Adrenal gland (tissue), 12 donors: ENCODE data around the gene SUSD1. TPM values are rescaled to one million over a fixed set of nuclear protein-coding genes. Genes with fewer than 3 reads are reported as not detected.

Experiments
- DNase-seq, 7 donors: peaks; one replicate each; pipeline ENCODE4 v3.0.0-alpha.2; 2019 to 2020
- H3K27ac ChIP-seq, 5 donors: fragments of 200-600 bp; sonication (generic) in 4 of 5; 1 replicate in 3 of 5; 2 replicates in 2 of 5; pipeline versions ENCODE4 v1.5.1 to v1.8.0; 2016 to 2020; ENCODE audit warnings: mild to moderate bottlenecking in 1 of 5
- H3K27me3 ChIP-seq: fragments of 200-600 bp; 2 replicates; pipeline ENCODE4 v1.8.0; 2021
- H3K36me3 ChIP-seq, 2 donors: fragments of 200-600 bp; replicated peaks in 1 of 2; 1 replicate in 1 of 2; 2 replicates in 1 of 2; pipeline versions ENCODE4 v1.5.1 to v1.8.0; 2018 to 2022
- H3K4me1 ChIP-seq, 2 donors: fragments of 200-600 bp; replicated peaks in 1 of 2; 1 replicate in 1 of 2; 2 replicates in 1 of 2; pipeline versions ENCODE4 v1.5.1 to v1.8.0; 2018 to 2021
- H3K4me3 ChIP-seq, 4 donors: fragments of 200-600 bp; sonication (generic) in 3 of 4; one replicate each; pipeline ENCODE4 v1.5.1; 2016 to 2018
- H3K9me3 ChIP-seq, 3 donors: fragments of 200-600 bp; sonication (generic) in 1 of 3; replicated peaks in 1 of 3; 1 replicate in 2 of 3; 2 replicates in 1 of 3; pipeline versions ENCODE4 v1.5.1 to v1.8.0; 2016 to 2021
- POLR2A ChIP-seq, 2 donors: fragments of 450-650 bp; IDR thresholded peaks; one replicate each; pipeline ENCODE4 v1.6.1; 2017; ENCODE audit warnings: antibody characterized with exemption in 2 of 2, mild to moderate bottlenecking in 2 of 2, moderate library complexity in 1 of 2
- WGBS, 4 donors: extraction: QIAGEN DNeasy Blood & Tissue Kit in 2 of 4; methylation state at CpG; one replicate each; pipeline versions ENCODE4 v1.1.5 to v1.1.7; 2013 to 2017; 5-methylcytosine and 5-hydroxymethylcytosine counted together
- intact Hi-C, 2 donors: fragments of 100-400 bp; cut with DNase I; formaldehyde crosslinking; loops; one replicate each; pipeline versions ENCODE4 v1.14.1 to v1.15.0; 2022 to 2023
- polyA plus RNA-seq, 3 donors: library from polyadenylated mRNA; stranded (reverse); fragments of 200-250 nt in 2 of 3; fragments of 350-450 nt in 1 of 3; fragmentation: Illumina TruSeq in 1 of 3; extraction: RNeasy Lipid Tissue Mini Kit (QIAGEN cat#74804) in 1 of 3; gene quantifications; one replicate each; pipeline ENCODE4 v1.2.3, GENCODE V29; 2013 to 2014
- total RNA-seq, 9 donors: library from RNA; depleted of rRNA in 4 of 9; stranded (reverse); fragments of >200 nt in 4 of 9; fragments of 120-200 nt in 1 of 9; fragmentation: NEBNext Ultra II Directional in 1 of 9; extraction: Animal tissue kit (Norgen Biotek cat#: 25700) in 1 of 9; gene quantifications; one replicate each; pipeline versions ENCODE4 v1.1.0 to v1.2.4, GENCODE V29; 2013 to 2023
- TF ChIP-seq, protein P1 (sequence below), 6 experiments: fragments of 450-650 bp in 4 of 6; fragments of 200-600 bp in 2 of 6; sonication (generic) in 1 of 6; IDR thresholded peaks; 1 replicate in 5 of 6; 2 replicates in 1 of 6; pipeline versions ENCODE4 v1.5.1 to v1.8.0; 2016 to 2021; ENCODE audit warnings: antibody characterized with exemption in 6 of 6, mild to moderate bottlenecking in 2 of 6, moderate library complexity in 1 of 6
- donor health status: healthy with polysubstance abuse.
- donor health status: Bipolar disorder and iron deficiency.
- donor health status: DM: yes; HTN: yes; CAD: no.
- donor health status: DM: no; HTN: no; CAD: no.
- donor health status: DM: no; HTN: no; CAD: no.
- donor health status: DM: yes; HTN: yes; CAD: no.

The SUSD1 gene
- total and polyA plus RNA-seq, 12 donors, result 4.7 to 37.0 (median 20.8) TPM

DNA sequence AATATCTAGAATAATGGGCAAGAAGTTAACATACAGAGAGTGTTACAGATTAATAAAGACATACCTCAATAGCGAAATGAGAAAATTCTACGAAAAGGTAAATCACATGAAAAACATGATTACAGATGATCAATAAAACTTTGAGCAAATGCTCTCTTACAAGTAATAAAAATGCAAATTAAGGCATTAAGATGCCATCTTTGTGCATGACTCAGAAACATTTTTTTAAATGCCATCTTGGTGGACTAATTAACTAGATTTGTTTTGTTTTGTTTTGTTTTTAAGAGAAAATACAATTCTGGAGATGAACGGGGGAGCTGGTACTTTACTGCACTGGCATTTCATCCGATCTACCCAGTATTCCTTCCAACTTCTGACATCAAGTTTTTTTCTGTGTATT lies 130.2 kb downstream of the SUSD1 start:
- intact Hi-C loops, result no loop called here
- Histone ChIP-seq H3K9me3 (no peaks in the 10 kb centered on the region), H3K4me1 (peaks cover 10 to 16% of the 10 kb centered on the region in 2 donors), H3K4me3 (no peak overlapping the region), H3K27me3 (no peaks in the 10 kb centered on the region), H3K36me3 (no peaks in the 10 kb centered on the region), H3K27ac (no peak overlapping the region)
- TF ChIP-seq, protein P1, sequence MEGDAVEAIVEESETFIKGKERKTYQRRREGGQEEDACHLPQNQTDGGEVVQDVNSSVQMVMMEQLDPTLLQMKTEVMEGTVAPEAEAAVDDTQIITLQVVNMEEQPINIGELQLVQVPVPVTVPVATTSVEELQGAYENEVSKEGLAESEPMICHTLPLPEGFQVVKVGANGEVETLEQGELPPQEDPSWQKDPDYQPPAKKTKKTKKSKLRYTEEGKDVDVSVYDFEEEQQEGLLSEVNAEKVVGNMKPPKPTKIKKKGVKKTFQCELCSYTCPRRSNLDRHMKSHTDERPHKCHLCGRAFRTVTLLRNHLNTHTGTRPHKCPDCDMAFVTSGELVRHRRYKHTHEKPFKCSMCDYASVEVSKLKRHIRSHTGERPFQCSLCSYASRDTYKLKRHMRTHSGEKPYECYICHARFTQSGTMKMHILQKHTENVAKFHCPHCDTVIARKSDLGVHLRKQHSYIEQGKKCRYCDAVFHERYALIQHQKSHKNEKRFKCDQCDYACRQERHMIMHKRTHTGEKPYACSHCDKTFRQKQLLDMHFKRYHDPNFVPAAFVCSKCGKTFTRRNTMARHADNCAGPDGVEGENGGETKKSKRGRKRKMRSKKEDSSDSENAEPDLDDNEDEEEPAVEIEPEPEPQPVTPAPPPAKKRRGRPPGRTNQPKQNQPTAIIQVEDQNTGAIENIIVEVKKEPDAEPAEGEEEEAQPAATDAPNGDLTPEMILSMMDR (IDR thresholded peaks at IDR 0.05), result no peak
- no peak for TF ChIP-seq POLR2A (IDR thresholded peaks at IDR 0.05)
- DNase-seq, result no peak
- whole genome bisulfite sequencing, 4 donors, result 94 to 97% (median 96%) methylated on average over 4 of the region's 4 CpGs

DNA sequence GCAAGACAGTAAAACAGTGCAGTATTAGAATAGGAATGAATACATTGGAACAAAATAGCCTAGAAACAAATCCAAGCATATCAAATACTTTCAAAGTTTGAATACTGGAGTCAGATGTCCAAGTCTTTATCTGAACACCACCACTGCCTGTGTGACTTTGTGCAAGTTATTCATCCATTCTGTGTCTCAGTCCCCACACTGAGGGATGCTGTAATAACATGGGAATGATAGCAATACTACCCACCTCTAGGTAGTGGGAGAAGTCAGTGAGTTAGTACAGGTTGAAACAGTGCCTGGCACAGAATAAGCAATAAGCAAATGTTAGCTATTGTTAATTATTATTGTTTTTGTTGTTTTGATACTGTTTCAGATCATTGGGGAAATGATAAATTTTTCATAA lies 130.9 kb downstream of the SUSD1 start:
- Histone ChIP-seq H3K4me3 (no peak overlapping the region), H3K36me3 (no peaks in the 10 kb centered on the region), H3K27ac (no peak overlapping the region), H3K27me3 (no peaks in the 10 kb centered on the region), H3K4me1 (peaks cover 4 to 9% of the 10 kb centered on the region in 2 donors), H3K9me3 (no peaks in the 10 kb centered on the region)
- no peak for DNase-seq
- intact Hi-C loops, result no loop called here
- TF ChIP-seq, protein P1 (IDR thresholded peaks at IDR 0.05), result no peak
- TF ChIP-seq POLR2A (IDR thresholded peaks at IDR 0.05), result no peak

DNA sequence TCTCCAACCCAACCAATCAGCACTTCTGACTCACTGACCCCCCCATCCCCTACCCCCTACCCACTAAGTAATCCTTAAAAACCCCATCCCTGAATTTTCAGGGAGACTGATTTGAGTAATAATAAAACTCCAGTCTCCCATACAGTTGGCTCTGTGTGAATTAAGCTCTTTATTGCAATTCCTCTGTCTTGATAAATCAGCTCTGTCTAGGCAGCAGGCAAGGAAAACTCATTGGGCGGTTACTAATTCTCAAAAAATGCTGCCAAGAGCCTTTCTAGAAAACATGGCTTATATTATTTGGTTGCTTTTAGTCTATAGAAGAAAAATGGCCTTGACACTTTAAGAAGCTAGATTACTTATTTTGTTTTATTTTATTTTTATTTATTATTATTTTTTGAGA lies 131.7 kb downstream of the SUSD1 start:
- Histone ChIP-seq H3K27ac (no peak overlapping the region), H3K9me3 (no peaks in the 10 kb centered on the region), H3K36me3 (no peaks in the 10 kb centered on the region), H3K27me3 (no peaks in the 10 kb centered on the region), H3K4me1 (peaks cover 0 to 2% of the 10 kb centered on the region in 2 donors), H3K4me3 (no peak overlapping the region)
- TF ChIP-seq POLR2A (IDR thresholded peaks at IDR 0.05), result no peak
- TF ChIP-seq, protein P1 (IDR thresholded peaks at IDR 0.05), result no peak
- DNase-seq, result no peak
- WGBS, 4 donors, result 96 to 100% (median 97%) methylated on average over 1 of the region's 1 CpG
- intact Hi-C loops, result no loop called here

DNA sequence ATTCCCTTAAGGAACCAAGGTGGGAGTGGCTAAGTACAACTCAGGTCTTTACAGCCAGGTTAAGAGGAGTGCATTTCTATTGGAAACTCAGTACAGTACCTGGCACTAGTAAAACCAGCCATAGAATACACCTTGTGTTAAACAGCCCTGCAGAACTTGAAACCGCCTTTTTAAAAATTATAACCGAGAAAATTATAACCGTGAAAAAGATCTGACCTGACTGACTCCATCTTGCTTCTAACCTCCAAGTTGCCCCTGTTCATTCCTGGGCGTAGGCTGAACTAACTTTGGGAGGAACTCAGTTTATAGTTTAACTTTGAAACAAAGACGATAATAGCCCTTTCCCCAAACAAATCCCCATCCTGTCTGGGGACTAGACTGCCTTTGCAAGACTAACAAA lies 132.3 kb downstream of the SUSD1 start:
- no peak for DNase-seq
- no peak overlapping the region for H3K27ac ChIP-seq
- no peaks in the 10 kb centered on the region for H3K36me3 ChIP-seq
- H3K4me3 ChIP-seq, result no peak overlapping the region
- H3K4me1 ChIP-seq, result no peaks in the 10 kb centered on the region
- intact Hi-C loops, result no loop called here
- TF ChIP-seq, protein P1 (IDR thresholded peaks at IDR 0.05), result no peak
- TF ChIP-seq POLR2A (IDR thresholded peaks at IDR 0.05), result no peak
- 88 to 99% (median 97%) methylated on average over 5 of the region's 5 CpGs for WGBS, 4 donors
- no peaks in the 10 kb centered on the region for H3K9me3 ChIP-seq
- H3K27me3 ChIP-seq, result no peaks in the 10 kb centered on the region
